ENCODE measurements around the gene CCDC34.

The CCDC34 gene, protein sequence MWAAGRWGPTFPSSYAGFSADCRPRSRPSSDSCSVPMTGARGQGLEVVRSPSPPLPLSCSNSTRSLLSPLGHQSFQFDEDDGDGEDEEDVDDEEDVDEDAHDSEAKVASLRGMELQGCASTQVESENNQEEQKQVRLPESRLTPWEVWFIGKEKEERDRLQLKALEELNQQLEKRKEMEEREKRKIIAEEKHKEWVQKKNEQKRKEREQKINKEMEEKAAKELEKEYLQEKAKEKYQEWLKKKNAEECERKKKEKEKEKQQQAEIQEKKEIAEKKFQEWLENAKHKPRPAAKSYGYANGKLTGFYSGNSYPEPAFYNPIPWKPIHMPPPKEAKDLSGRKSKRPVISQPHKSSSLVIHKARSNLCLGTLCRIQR

DNA sequence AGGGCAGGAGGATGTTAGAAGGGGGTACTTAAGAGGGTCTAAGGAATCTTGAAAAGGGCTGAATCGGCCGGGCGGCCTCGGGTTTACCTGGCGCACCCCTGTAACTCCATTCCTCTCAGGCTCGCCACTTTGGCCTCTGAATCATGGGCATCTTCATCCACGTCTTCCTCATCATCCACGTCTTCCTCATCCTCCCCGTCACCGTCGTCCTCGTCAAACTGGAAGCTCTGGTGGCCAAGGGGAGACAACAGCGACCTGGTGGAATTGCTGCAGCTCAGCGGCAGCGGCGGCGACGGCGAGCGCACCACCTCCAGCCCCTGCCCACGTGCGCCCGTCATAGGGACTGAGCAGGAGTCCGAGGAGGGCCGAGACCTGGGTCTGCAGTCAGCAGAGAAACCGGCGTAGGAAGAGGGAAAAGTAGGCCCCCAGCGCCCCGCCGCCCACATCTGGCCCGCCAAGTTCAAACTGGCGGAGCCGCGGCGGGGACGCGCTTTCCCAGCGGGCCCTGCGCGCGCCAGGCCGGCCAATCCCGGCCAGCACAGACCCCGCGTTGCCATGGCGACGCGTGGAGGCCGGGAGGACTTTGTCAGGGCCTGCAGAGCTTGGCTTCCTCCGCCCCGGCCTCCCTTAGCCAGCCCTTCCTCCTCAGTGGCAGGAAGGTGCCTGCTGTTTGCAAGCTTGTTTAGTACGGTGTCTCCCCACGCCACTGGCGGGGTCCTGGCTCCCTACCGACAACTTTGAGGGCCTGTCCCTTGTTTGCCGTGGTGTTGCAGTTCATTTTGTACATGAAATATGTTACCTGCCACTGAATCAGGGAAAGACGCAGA is at the start of gene CCDC34:
TSS of gene CCDC34 (minus strand) at position 467 of the 827 bp plus-strand sequence. CDS start at position 446, 21 bp downstream.
- DNase-seq: peak; percentile 64 to 94 (median 88)
- intact Hi-C loops (cut with DNase I): loop anchor here (10.0 kb wide), 1 partner anchor 112 kb away; the partner anchor contains the start of gene LGR4

DNA sequence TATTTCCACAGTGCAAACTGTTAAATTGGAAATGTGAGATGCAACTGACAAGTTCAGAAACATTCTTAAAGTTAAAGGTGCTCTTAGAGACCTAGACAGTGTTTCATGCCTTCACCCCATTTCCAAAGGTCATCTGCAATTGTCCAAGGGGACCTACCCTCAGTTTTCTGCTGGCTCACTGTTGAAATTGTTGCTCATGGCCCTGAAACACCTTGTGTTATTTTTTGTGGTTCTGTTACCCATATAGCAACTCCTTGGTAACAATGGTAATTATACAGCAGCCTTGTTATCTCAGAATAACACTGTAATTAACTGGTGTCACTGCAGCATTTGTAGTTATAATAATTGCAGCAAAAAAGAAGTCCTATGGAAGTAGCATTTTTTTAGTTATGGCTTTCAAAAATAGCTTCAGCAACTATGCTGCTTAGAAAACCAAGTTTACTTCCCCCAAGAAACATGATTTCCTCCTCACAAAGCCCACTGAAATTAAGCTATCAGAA is 49.2 kb upstream of the CCDC34 start:
- intact Hi-C loops (cut with DNase I): no loop called here
- DNase-seq: no peak

DNA sequence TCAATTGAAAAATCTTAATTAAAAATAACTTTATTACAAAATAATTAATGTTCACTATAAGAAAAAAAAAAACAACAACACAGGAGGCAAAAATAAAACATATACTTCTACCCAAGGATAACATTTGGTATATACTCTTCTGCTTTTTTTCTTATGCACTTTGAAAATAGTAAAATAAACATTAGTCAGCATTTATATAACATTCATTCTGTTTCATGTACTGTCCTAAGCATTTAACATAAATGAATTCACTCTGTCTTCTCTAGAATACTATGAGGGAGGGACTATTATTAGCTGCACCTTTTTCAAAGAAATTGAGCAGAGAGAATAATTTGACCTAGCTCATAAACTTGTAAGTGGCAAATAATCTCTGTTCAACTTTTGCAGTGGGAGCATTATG is 48.3 kb upstream of the CCDC34 start:
- intact Hi-C loops (cut with DNase I): no loop called here
- DNase-seq: no peak

DNA sequence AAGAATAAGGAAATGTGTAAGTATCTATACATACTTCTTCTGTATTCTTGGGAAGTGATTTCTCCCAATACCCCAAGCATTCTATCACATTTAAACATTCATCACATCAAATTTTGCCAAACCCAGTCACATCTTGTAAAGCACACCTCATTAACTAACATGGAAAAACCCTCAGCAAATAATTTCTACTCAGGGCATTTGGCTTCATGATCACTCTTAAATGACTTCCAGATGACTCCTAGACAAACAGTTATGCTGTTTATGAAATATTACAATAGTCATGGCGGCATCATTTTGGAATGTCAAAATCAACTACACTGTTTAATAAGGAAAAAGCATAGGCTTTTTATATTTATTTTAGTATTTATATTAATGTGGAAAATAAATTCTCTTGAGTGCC is 47.3 kb upstream of the CCDC34 start:
- no peak for DNase-seq
- intact Hi-C loops (cut with DNase I): no loop called here

DNA sequence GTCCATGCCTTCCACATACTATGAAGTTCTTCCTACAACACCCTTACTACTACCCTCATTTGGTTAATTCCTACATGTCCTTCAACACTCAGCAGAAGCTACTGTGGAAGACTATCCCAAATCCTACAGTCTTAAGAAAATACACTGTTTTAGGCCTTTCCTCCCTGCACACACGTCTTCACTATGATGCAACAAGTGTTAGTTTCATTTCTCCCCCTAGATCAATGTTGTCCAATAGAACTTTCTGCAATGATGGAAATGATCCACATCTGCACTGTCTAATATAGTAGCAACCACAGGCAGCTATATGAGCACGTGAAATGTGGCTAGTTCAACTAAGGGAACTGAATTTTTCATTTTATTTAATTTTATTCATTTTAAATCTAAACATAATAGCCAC is 46.7 kb upstream of the CCDC34 start:
- DNase-seq: no peak
- intact Hi-C loops (cut with DNase I): no loop called here

DNA sequence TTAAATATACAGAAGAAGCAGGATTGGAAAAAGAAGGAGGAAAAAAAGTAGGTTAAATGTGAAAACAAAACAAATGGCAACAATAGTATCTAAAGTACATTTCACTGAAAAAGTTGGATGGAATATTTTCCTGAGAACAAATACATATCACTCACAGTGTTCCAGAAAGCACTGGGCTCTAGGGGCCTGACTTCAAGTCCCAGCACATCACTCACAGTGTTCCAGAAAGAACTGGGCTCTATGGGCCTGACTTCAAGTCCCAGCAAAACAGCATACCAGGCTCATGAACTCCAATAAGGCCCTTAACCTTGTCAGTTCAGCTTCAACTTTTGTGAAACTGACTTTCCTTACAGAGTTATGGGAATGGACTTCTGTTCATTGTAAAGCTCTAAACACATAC is 46.0 kb upstream of the CCDC34 start:
- DNase-seq: no peak
- intact Hi-C loops (cut with DNase I): no loop called here

DNA sequence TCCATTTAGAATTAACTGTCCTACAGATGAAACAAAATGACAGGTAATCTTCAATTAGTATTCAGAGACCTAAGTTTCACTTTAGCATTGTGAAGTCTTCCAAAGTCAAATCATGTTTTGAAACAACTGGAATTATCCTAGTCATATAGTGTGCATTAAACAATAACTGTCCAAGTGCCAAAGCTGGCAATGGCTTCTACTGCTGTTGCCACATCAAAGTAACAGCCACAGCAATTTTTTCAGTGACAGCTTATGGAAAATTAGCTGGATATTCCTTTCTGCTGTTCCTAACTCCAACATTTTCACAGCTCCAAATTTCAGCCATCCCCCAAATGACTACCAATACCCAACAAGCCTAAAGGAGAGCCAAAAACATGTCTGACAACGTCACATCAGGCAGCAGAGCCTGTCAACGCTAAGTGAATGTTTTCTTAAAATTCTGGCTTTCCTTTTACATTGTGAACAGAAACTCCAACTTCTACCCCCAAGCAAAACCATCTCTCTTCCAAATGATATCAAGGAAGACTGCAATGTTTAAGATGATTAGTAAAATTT is 45.3 kb upstream of the CCDC34 start:
- intact Hi-C loops (cut with DNase I): no loop called here
- no peak for DNase-seq

DNA sequence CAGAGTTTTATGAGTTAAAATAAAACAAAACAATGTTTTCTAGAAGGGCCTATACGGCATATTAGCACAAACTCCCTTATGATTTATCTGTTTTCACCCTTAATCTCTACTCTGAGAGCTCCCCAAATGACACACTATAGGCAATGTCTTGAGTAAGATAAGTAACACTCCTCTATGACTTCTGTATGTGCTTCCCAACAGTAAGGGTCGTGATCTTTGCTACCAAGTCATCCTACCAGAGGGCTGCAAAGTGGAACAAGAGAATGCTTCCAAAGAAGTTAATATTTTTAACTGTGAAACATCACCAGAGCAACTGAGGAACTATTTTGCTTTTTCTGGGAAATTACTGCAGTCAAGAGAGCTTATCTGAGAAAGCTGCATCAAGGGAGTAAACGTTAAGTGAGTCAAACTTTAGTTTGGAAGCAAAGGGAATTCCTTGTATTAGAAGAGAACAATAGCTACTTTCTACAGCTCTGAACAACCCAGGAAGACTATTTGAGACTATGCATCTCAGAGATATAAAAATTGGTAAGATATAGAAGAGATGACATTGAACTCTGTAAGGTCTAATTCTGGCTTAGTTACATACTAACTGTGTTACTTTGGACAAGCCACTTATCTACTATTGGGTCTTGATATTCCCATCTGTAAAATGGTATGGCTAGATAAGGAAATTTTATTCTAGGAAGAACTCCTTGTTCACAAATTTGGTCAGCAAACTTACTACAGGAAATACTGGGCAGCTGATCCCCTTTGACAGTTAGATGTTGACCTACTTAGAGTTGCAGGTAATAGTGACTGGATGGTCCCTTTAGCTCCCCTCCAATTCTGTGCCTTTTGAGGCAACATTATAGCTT is 43.7 kb upstream of the CCDC34 start:
- DNase-seq: no peak
- intact Hi-C loops (cut with DNase I): no loop called here

DNA sequence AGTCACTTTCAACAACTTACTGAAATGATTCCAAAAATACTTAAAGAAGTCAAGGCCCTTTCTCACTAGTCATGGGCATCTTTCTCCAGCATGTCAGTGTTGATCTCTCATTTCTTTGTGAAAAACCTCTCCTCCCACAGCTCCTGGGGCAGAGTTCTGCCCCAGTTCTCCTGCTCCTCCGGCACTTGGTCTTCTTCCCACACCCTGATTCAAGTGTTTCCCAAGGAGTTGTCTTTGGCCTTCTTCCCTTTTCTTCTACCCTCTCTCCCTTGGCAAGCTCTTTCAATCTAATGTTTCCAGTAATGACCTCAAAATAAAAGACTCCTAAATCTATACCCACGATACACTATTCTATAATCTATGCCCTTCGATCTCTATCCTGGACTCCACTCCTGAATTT is 42.1 kb upstream of the CCDC34 start:
- intact Hi-C loops (cut with DNase I): no loop called here
- DNase-seq: peak in 4 of 42 donors; percentile 12 to 42 (median 16)

DNA sequence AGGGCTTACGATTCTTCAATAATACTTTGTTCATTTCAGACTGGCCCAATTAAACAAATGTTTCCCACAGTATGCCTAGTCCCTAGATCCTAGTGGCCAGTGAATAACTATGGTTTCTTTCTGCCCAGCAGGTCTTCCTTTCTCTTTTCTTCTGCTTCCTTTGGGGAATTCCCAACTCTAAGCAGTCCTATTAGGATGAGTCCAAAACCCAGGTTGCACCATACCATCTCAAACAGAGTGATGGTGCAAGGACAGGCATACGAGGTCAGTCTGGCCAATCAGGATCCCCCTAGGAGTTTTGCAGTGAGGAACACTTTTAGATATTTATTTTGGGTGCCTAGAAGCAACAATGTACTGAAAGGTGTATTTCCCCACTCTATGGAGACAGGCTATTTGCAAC is 41.4 kb upstream of the CCDC34 start:
- intact Hi-C loops (cut with DNase I): no loop called here
- no peak for DNase-seq

DNA sequence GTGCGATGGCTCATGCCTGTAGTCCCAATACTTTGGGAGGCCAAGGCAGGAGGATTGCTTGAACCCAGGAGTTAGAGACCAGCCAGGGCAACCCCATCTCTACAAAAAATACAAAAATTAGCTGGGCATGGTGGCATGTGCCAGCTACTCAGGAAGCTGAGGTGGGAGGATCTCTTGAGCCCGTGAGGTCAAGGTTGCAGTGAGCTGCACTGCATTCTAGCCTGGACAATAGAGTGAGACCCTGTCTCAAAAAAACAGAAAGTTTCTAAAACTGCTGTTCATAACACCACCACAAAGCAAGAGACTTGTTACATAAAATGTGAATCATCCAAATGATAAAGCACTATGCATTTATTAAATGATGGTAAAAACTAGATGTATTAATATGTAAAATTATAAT is 40.2 kb upstream of the CCDC34 start:
- intact Hi-C loops (cut with DNase I): no loop called here
- no peak for DNase-seq

DNA sequence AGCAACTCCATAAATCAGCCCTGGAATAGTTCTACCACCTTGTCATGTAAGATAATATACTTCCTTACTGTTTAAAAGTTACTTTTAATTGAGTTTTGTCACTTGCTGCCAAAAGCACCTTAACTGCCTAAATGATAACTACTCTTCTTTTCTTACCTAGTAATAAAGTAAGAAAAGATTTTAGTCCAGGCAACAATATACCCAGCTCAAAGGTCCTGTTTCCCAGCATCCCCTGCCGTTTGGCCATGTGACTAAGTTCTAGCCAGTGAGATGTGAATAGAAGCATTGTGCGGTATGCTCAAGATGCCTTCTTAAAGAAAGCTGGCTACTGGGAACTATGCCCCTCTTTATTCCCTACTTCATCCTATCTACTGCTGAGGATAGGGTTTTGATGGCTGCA is 39.4 kb upstream of the CCDC34 start:
- DNase-seq: no peak
- intact Hi-C loops (cut with DNase I): no loop called here

DNA sequence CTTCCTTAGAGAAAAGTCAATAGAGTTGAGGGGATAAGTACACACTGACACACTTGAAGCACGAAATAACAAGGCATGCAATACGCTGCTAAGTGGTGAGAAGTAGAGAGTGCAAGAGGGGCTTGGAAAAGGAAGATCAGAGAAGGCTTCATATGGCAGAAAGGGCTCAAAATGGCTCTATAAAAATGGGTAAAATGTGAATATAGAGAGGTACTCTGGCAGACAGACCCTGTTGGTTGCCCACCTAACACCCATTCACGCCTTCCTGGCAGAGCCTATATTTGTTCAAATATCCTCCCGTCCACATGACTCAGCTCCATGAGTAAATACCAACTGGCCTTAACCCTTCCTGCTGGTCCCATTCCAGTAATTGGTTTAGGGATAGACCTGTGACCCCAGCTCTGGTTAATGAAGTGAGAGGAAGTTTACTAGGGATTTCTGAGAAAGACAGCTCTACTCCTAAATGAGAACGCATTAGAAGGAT is 38.9 kb upstream of the CCDC34 start:
- intact Hi-C loops (cut with DNase I): no loop called here
- DNase-seq: no peak

DNA sequence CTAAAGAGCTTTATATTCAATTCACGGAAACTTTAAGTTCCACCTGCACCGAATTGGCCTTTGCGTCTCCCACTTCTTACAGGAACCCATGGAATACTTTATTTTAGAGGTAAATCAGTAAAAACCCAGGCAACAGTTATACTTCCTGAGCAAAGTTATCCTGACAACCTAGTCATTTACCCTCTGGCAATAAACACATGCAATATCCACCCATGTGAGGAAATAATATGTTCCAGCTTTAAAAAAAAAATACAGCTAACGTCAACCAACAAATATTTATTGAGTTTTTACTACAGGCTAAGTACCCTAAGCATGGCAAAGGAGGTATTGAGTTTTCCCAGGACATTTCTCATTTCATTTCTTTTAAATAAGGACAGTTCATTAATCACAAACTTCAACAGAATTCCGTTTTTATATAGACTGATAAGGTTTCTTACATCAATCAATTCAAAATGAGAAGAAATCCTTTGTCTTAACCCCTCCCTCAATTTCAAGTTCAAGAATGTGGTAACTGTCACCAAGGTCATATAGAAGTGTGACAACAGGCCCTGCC is 38.3 kb upstream of the CCDC34 start:
- no peak for DNase-seq
- intact Hi-C loops (cut with DNase I): no loop called here

DNA sequence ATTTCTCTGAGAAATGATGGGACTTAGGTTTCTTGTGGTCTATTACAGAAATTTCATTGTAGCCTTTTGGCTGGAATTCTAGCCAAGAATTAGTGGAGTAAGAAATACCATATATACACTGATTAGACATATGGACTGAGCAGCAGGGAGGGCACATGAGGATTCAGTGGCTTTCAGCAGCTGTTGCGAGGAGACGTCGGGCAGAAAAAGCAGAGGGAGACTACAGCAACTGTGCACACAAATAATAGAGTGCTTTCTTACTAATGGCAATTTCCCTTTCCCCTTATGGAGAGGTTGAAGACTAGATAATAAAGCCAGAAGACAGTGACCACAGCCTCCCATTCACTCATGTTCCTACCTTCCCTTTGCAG is 35.4 kb upstream of the CCDC34 start:
- intact Hi-C loops (cut with DNase I): no loop called here

DNA sequence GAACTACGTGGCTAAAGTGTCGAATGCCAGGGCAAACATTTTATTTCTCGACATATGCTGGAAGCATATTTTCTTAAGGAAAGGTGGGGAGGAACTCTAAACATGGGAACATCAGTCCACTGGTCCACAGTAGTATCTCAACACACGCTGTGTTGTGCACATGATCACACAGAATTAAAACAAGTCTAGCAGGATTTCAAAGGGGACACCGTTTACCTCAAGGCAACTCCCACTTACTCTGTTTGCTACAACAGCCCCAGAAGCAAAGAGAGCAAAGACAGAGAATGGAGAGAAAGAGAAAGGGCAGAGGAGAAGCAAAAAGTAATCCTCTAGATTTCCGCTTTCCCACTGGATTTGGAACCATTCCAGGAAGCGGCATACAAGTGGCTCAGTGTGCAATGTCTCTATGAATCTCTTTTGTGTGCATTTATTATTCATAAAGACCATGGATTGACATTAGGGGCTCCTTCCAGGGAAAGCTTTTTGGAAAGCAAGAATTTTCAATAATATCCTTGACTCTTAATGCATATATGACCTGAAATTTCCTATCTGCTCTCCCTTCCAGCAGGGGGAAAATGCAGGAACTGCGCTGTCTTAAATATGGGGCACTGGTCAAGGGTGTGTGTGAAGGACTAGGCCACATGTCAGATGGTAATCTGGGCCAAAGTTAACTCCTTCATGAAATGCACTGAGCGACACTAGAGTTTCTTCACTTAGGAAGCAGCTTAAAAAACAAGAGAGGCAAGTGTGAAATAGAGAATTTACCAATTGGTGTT is 34.8 kb upstream of the CCDC34 start:
- DNase-seq: no peak
- intact Hi-C loops (cut with DNase I): no loop called here

More for the DNA sequence above, 35.4 kb upstream of the CCDC34 start:
- DNase-seq: no peak

DNA sequence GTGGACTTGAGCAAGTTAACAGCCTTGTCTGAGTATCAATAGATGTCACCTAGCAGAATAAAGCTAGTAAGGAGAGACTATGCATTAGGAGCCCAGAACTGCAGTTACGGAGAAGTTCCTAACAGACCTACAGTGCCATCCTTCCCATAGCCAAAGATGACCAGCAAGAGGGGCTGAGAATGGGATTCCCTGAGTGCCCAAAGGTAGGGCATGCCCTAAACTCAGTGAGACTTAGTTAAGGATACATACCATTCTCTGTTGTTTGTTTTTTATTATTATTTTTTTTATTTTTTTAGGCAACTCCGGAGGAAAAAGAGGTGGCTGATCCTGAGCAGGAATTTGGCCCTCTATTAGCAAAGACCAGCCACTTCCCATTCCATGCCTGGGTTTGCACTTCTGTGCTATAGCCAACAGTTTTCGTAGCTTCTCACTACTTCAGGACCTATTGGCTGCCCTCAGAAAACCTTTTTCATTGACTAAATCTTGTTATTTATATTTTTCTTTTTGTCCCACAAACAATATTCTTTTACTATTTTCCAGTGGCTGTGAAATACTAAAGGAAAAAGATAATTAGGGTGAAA is 33.3 kb upstream of the CCDC34 start:
- no peak for DNase-seq
- intact Hi-C loops (cut with DNase I): no loop called here

Measured in head of caudate nucleus (tissue), 42 donors.